ENCODE results near the gene TMEM271. TPM values are rescaled to one million over a fixed set of nuclear protein-coding genes. Genes with fewer than 3 reads are reported as not detected.

Gene TMEM271
- total and polyA plus RNA-seq, 2 donors (not counting 1 experiment from before 2014, with no cell fraction given), result not detected

- Histone ChIP-seq H3K9ac (ENCODE audit: insufficient read depth, low read length) (no peak overlapping the region), H3K9me3 (ENCODE audit: control insufficient read depth, insufficient read depth, low read depth, low read length) (no peaks in the 10 kb centered on the region), H3K27me3 (ENCODE audit: control insufficient read depth, insufficient read depth, low read length) (no peaks in the 10 kb centered on the region), H3K4me2 (ENCODE audit: extremely low read depth, insufficient read depth, low read length) (no peak overlapping the region), H3K4me3 (replicated peaks in 1 of 4; ENCODE audit: control extremely low read depth in 1 of 4, insufficient read depth in 1 of 4, low read depth in 3 of 4, low read length in 4 of 4) (no peak overlapping the region), H2AFZ (ENCODE audit: low read length) (no peak overlapping the region), H4K20me1 (ENCODE audit: control insufficient read depth, extremely low read depth, insufficient read depth, low read length) (no peaks in the 10 kb centered on the region), H3K4me1 (ENCODE audit: control insufficient read depth, extremely low read depth, insufficient read depth, low read length) (no peaks in the 10 kb centered on the region), H3K27ac (ENCODE audit: insufficient read depth, low read length) (no peak overlapping the region), H3K36me3 (ENCODE audit: control insufficient read depth, insufficient read depth, low read length) (no peaks in the 10 kb centered on the region), H3K79me2 (ENCODE audit: control insufficient read depth, insufficient read depth, low read length) (no peaks in the 10 kb centered on the region)
- no peak for DNase-seq (ENCODE audit: low read depth in 2 of 2)
- TF ChIP-seq EZH2 (IDR thresholded peaks at IDR 0.05; ENCODE audit: low read length, missing control alignments), result no peak
- no peak for TF ChIP-seq CTCF (conservative IDR thresholded peaks at IDR 0.05 in 1 of 2, IDR thresholded peaks at IDR 0.05 in 1 of 2; ENCODE audit: low read depth in 1 of 2, low read length in 2 of 2)
Measured at GRCh38 chr4:545612-546011, 30.5 kb downstream of the TMEM271 start.

- Histone ChIP-seq H3K4me2 (ENCODE audit: extremely low read depth, insufficient read depth, low read length) (no peak overlapping the region), H3K79me2 (ENCODE audit: control insufficient read depth, insufficient read depth, low read length) (no peaks in the 10 kb centered on the region), H3K4me3 (replicated peaks in 1 of 4; ENCODE audit: control extremely low read depth in 1 of 4, insufficient read depth in 1 of 4, low read depth in 3 of 4, low read length in 4 of 4) (no peak overlapping the region), H3K9me3 (ENCODE audit: control insufficient read depth, insufficient read depth, low read depth, low read length) (no peaks in the 10 kb centered on the region), H4K20me1 (ENCODE audit: control insufficient read depth, extremely low read depth, insufficient read depth, low read length) (no peaks in the 10 kb centered on the region), H3K27ac (ENCODE audit: insufficient read depth, low read length) (no peak overlapping the region), H3K36me3 (ENCODE audit: control insufficient read depth, insufficient read depth, low read length) (no peaks in the 10 kb centered on the region), H3K27me3 (ENCODE audit: control insufficient read depth, insufficient read depth, low read length) (no peaks in the 10 kb centered on the region), H2AFZ (ENCODE audit: low read length) (no peak overlapping the region), H3K9ac (ENCODE audit: insufficient read depth, low read length) (no peak overlapping the region), H3K4me1 (ENCODE audit: control insufficient read depth, extremely low read depth, insufficient read depth, low read length) (no peaks in the 10 kb centered on the region)
- no peak for DNase-seq (ENCODE audit: low read depth in 2 of 2)
- TF ChIP-seq EZH2 (IDR thresholded peaks at IDR 0.05; ENCODE audit: low read length, missing control alignments) (no peak), CTCF (conservative IDR thresholded peaks at IDR 0.05 in 1 of 2, IDR thresholded peaks at IDR 0.05 in 1 of 2; ENCODE audit: low read depth in 1 of 2, low read length in 2 of 2) (no peak)
Measured at GRCh38 chr4:544386-545105, 31.5 kb downstream of the TMEM271 start.

GRCh38 chr4:541271-541670 lies 34.8 kb downstream of the TMEM271 start:
- H3K27ac ChIP-seq (ENCODE audit: insufficient read depth, low read length), result no peak overlapping the region
- DNase-seq (ENCODE audit: low read depth in 2 of 2), result no peak
- H3K36me3 ChIP-seq (ENCODE audit: control insufficient read depth, insufficient read depth, low read length), result peaks cover 3% of the 10 kb centered on the region
- no peaks in the 10 kb centered on the region for H3K79me2 ChIP-seq (ENCODE audit: control insufficient read depth, insufficient read depth, low read length)
- no peaks in the 10 kb centered on the region for H3K27me3 ChIP-seq (ENCODE audit: control insufficient read depth, insufficient read depth, low read length)
- no peaks in the 10 kb centered on the region for H4K20me1 ChIP-seq (ENCODE audit: control insufficient read depth, extremely low read depth, insufficient read depth, low read length)
- no peak overlapping the region for H3K4me3 ChIP-seq (replicated peaks in 1 of 4; ENCODE audit: control extremely low read depth in 1 of 4, insufficient read depth in 1 of 4, low read depth in 3 of 4, low read length in 4 of 4)
- H2AFZ ChIP-seq (ENCODE audit: low read length), result no peak overlapping the region
- TF ChIP-seq EZH2 (IDR thresholded peaks at IDR 0.05; ENCODE audit: low read length, missing control alignments) (no peak), CTCF (conservative IDR thresholded peaks at IDR 0.05 in 1 of 2, IDR thresholded peaks at IDR 0.05 in 1 of 2; ENCODE audit: low read depth in 1 of 2, low read length in 2 of 2) (no peak)
- no peak overlapping the region for H3K9ac ChIP-seq (ENCODE audit: insufficient read depth, low read length)
- no peak overlapping the region for H3K4me2 ChIP-seq (ENCODE audit: extremely low read depth, insufficient read depth, low read length)
- H3K4me1 ChIP-seq (ENCODE audit: control insufficient read depth, extremely low read depth, insufficient read depth, low read length), result no peaks in the 10 kb centered on the region
- no peaks in the 10 kb centered on the region for H3K9me3 ChIP-seq (ENCODE audit: control insufficient read depth, insufficient read depth, low read depth, low read length)
